ENCODE data around the gene FXYD2. TPM values are rescaled to one million over a fixed set of nuclear protein-coding genes. Genes with fewer than 3 reads are reported as not detected.

The FXYD2 gene
- total RNA-seq, 1 donor from 2014 or later, result 5.0 TPM

DNA sequence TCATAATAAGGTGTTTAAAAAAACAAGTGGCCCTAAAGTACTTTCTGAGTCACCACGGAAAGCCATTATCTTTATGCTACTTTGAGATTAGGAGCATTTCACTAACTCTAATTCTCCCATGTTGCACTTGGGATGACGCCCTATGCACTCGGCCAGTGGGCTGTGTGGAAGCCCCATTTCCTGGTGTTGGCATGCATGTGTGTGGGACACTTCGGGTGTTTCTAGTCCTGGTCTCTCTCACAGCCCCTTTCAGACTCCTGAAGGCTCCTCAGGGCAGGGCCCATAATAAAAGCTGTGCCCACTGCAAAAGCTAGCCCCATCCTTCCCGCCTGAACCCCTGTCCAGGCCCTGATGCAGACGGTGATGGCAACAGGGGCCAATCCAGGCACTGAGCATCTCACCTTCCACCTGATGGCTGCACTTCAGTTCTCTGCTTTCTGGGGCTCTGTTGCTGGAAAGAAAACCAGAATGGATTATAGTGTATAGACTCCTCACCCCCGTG lies 14.9 kb upstream of the FXYD2 start:
- no peak for DNase-seq (ENCODE audit: low read depth)
- TF ChIP-seq, protein P1, sequence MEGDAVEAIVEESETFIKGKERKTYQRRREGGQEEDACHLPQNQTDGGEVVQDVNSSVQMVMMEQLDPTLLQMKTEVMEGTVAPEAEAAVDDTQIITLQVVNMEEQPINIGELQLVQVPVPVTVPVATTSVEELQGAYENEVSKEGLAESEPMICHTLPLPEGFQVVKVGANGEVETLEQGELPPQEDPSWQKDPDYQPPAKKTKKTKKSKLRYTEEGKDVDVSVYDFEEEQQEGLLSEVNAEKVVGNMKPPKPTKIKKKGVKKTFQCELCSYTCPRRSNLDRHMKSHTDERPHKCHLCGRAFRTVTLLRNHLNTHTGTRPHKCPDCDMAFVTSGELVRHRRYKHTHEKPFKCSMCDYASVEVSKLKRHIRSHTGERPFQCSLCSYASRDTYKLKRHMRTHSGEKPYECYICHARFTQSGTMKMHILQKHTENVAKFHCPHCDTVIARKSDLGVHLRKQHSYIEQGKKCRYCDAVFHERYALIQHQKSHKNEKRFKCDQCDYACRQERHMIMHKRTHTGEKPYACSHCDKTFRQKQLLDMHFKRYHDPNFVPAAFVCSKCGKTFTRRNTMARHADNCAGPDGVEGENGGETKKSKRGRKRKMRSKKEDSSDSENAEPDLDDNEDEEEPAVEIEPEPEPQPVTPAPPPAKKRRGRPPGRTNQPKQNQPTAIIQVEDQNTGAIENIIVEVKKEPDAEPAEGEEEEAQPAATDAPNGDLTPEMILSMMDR (IDR thresholded peaks at IDR 0.05; ENCODE audit: insufficient read depth, low read length, poor library complexity, severe bottlenecking), result no peak
- no peaks in the 10 kb centered on the region for H3K36me3 ChIP-seq (ENCODE audit: control insufficient read depth, insufficient read depth, low read length)
- no peaks in the 10 kb centered on the region for H3K27me3 ChIP-seq (ENCODE audit: control insufficient read depth, insufficient read depth, low read length)
- no peak overlapping the region for H3K4me3 ChIP-seq (ENCODE audit: low read depth, low read length)

DNA sequence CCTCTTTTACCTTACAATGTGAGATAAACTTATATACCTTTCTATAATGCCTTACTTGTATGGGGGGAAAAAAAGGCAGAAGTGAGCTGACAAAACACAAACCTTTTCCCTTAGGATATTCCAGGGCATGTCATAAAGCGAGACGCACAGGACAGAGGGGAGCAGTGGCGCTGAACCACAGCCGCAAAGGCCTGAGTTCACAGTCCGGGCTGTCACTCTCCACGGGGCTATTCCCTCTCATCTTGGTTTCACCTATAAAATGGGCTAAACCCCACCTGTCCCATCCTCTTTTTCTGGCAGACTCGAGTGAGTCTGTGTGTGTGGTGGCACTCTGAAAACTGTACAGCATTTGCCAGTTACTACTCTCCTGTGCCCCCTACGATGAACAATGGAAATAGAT lies 14.4 kb upstream of the FXYD2 start:
- DNase-seq (ENCODE audit: low read depth), result no peak
- Histone ChIP-seq H3K4me3 (ENCODE audit: low read depth, low read length) (no peak overlapping the region), H3K27me3 (ENCODE audit: control insufficient read depth, insufficient read depth, low read length) (no peaks in the 10 kb centered on the region), H3K36me3 (ENCODE audit: control insufficient read depth, insufficient read depth, low read length) (no peaks in the 10 kb centered on the region)
- TF ChIP-seq, protein P1 (IDR thresholded peaks at IDR 0.05; ENCODE audit: insufficient read depth, low read length, poor library complexity, severe bottlenecking), result no peak

DNA sequence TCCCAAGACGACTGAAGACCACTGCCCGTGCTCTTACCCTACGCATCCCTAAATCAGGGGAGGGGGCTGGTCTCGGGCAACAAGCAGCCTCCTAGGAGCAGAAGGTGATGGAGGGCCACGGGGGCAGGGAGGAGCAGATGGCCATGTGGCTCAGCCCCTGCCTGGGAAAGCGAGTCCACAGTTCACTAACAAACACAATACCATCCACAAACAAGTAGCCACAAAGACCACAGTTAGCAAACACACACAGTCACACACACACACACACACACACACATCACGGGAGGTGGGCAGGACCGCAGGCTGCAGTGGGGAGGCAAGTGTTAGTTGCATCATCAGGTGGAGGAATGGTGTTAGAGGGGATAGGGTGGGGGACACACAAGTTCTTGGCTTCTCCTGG lies 13.2 kb upstream of the FXYD2 start:
- no peak for DNase-seq (ENCODE audit: low read depth)
- TF ChIP-seq, protein P1 (IDR thresholded peaks at IDR 0.05; ENCODE audit: insufficient read depth, low read length, poor library complexity, severe bottlenecking), result no peak
- Histone ChIP-seq H3K4me3 (ENCODE audit: low read depth, low read length) (no peak overlapping the region), H3K36me3 (ENCODE audit: control insufficient read depth, insufficient read depth, low read length) (no peaks in the 10 kb centered on the region), H3K27me3 (ENCODE audit: control insufficient read depth, insufficient read depth, low read length) (no peaks in the 10 kb centered on the region)

DNA sequence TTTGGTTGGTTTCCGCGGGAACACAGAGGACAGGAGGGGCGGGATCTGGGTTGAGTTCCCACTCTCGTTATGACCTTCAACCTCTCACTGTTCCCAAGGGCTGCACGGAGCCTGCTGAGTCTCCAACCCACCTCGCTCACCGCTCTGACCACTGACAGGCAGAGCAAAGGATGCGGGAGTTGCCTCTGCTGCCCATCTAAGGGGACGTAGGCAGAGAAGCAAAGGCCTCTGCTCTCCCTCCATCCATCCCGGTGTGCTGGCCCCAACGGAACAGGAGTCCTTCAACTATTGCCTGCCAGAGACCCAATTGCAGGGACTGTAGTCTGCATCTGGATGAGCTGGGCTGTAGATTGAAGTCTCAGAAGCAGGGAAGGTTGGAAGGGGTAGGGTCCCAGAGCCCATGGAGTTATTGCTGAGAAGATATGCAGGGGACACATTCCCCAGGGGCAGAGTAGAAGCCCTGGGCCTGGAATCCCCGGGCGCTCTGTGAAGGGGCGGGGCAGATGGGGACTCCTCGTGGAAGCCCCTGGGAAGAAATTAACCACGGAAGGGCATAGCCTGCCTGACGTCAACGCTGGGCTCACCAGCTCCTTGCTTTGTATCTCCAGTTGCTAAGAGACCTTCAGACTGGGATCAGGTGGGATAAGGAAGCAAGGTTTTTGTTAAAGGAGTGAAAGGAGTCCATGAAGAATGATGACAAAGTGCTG lies 12.7 kb upstream of the FXYD2 start:
- H3K4me3 ChIP-seq (ENCODE audit: low read depth, low read length), result no peak overlapping the region
- H3K27me3 ChIP-seq (ENCODE audit: control insufficient read depth, insufficient read depth, low read length), result no peaks in the 10 kb centered on the region
- H3K36me3 ChIP-seq (ENCODE audit: control insufficient read depth, insufficient read depth, low read length), result no peaks in the 10 kb centered on the region
- TF ChIP-seq, protein P1 (IDR thresholded peaks at IDR 0.05; ENCODE audit: insufficient read depth, low read length, poor library complexity, severe bottlenecking), result no peak
- DNase-seq (ENCODE audit: low read depth), result no peak

DNA sequence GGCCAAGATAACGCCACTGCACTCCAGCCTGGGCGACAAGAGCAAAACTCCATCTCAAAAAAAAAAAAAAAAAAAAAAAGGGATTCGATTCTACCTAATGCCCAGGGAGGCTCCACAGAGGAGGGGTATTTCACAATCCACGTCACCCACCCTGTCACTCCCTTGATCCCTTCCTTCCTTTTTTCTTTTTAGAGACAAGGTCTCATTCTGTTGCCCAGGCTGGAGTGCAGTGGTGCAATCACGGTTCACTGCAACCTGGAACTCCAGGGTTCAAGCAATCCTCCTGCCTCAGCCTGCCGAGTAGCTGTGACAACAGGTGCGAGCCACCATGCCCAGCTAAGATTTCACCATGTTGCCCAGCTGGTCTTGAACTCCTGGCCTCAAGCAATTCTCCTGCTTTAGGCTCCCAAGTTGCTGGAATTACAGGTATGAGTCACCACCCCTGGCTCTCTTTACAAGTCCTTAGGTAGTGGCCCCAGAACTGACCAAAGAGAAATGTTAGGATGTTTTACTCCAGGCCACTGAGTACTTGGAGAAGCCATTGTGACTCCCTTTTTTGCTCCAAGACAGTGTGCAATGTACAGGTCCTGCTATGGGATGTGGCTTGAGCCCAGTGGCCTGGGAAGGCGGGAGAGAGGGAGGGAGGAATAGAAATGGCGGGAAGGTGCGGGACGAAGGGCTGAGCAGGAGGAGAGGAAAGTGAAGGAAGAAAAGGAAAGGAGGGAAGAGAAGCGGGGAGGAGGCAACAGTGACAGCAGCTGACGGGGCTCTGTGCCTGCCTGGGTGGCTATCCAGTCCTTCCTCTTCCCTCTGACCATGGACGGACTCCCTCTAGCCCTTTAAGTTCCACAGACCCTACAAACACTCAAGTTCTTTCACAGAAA lies 11.8 kb upstream of the FXYD2 start:
- Histone ChIP-seq H3K36me3 (ENCODE audit: control insufficient read depth, insufficient read depth, low read length) (no peaks in the 10 kb centered on the region), H3K27me3 (ENCODE audit: control insufficient read depth, insufficient read depth, low read length) (no peaks in the 10 kb centered on the region), H3K4me3 (ENCODE audit: low read depth, low read length) (no peak overlapping the region)
- DNase-seq (ENCODE audit: low read depth), result no peak
- TF ChIP-seq, protein P1 (IDR thresholded peaks at IDR 0.05; ENCODE audit: insufficient read depth, low read length, poor library complexity, severe bottlenecking), result no peak
